MM.1S (cell line): ENCODE measurements around the gene MUC22.

Source experiments
- DNase-seq: peaks from one replicate; pipeline ENCODE4 v3.0.0-alpha.2; 2015
- H2AFZ ChIP-seq: fragments of 300-600 bp; sonication (generic); 2 replicates; pipeline ENCODE4 v1.6.0; 2016; ENCODE audit warnings: antibody characterized with exemption, low read length
- H3F3A ChIP-seq: fragments of 300-600 bp; sonication (generic); 2 replicates; pipeline ENCODE4 v1.6.1; 2016; ENCODE audit warnings: mild to moderate bottlenecking, antibody characterized with exemption, low read length, moderate library complexity, mixed read lengths; ENCODE audit not compliant: insufficient read depth
- H3K27ac ChIP-seq: fragments of 300-600 bp; sonication (generic); 2 replicates; pipeline ENCODE4 v1.5.1; 2016; ENCODE audit warnings: mild to moderate bottlenecking, low read length
- H3K27me3 ChIP-seq: fragments of 300-600 bp; sonication (generic); replicated peaks from 2 replicates; pipeline ENCODE4 v1.6.0; 2016; ENCODE audit warnings: low read length; ENCODE audit not compliant: insufficient read depth
- H3K36me3 ChIP-seq: fragments of 300-600 bp; sonication (generic); replicated peaks from 2 replicates; pipeline ENCODE4 v1.6.1; 2016; ENCODE audit warnings: mild to moderate bottlenecking, low read length, mixed read lengths; ENCODE audit not compliant: insufficient read depth
- H3K4me1 ChIP-seq: fragments of 300-600 bp; sonication (generic); 2 replicates; pipeline ENCODE4 v1.6.1; 2016; ENCODE audit warnings: low read length, mixed read lengths
- H3K4me2 ChIP-seq: fragments of 300-600 bp; sonication (generic); 2 replicates; pipeline ENCODE4 v1.6.0; 2016; ENCODE audit warnings: low read depth, low read length
- H3K4me3 ChIP-seq: fragments of 300-600 bp; sonication (generic); 2 replicates; pipeline ENCODE4 v1.5.1; 2016; ENCODE audit warnings: low read length, mixed read lengths
- H3K79me2 ChIP-seq: fragments of 300-600 bp; sonication (generic); 2 replicates; pipeline ENCODE4 v1.6.1; 2016; ENCODE audit warnings: mixed run types, low read length, mixed read lengths
- H3K9ac ChIP-seq: fragments of 300-600 bp; sonication (generic); 2 replicates; pipeline ENCODE4 v1.6.1; 2016; ENCODE audit warnings: low read length, mixed read lengths
- H3K9me2 ChIP-seq: fragments of 300-600 bp; sonication (generic); replicated peaks from 2 replicates; pipeline ENCODE4 v1.6.1; 2016; ENCODE audit warnings: mild to moderate bottlenecking, low read length, mixed read lengths; ENCODE audit not compliant: insufficient read depth
- H3K9me3 ChIP-seq: fragments of 300-600 bp; sonication (generic); replicated peaks from 2 replicates; pipeline ENCODE4 v1.6.1; 2016; ENCODE audit warnings: mild to moderate bottlenecking, low read length, mixed read lengths; ENCODE audit not compliant: insufficient read depth
- H4K20me1 ChIP-seq: fragments of 300-600 bp; sonication (generic); 2 replicates; pipeline ENCODE4 v1.6.1; 2016; ENCODE audit warnings: mild to moderate bottlenecking, low read length, moderate library complexity, mixed read lengths; ENCODE audit not compliant: insufficient read depth
- EZH2 ChIP-seq: fragments of 300-600 bp; sonication (generic); optimal IDR thresholded peaks from 2 replicates; pipeline ENCODE3; 2017; ENCODE audit warnings: low read depth, mild to moderate bottlenecking, antibody characterized with exemption, low read length, mixed read lengths
- EZH2phosphoT487 ChIP-seq: fragments of 300-600 bp; sonication (generic); IDR thresholded peaks from 2 replicates; pipeline ENCODE4 v1.6.1; 2018; ENCODE audit warnings: antibody characterized with exemption, low read length
- TF ChIP-seq, protein P1 (sequence below): fragments of 300-600 bp; sonication (generic); IDR thresholded peaks from 2 replicates; pipeline ENCODE4 v1.5.1; 2016; ENCODE audit warnings: antibody characterized with exemption, low read length, mixed read lengths

Gene MUC22

DNA sequence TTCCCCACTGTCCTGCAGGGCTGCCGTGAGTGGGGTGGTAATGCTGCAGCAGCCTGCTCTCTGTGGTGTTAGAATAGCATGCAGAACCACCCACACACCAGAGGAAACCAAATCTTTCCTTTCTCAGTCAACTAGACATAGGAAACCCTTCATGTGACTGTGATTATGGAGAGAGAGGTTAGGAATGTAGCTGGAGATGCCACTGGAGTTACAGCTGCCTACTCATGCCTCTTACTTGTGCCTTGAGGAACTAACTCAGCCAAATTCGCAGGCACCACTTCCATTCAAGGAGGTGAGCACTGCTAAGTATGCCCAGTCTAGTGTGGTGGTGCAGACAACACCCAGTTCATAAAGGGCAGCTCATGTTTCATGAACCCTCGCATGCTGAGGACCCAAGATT, 27.4 kb downstream of the MUC22 start:
- Histone ChIP-seq H3K9me3 (no peaks in the 10 kb centered on the region), H3K4me2 (no peak overlapping the region), H4K20me1 (no peaks in the 10 kb centered on the region), H3K79me2 (no peaks in the 10 kb centered on the region), H3K36me3 (no peaks in the 10 kb centered on the region), H3F3A (no peaks in the 10 kb centered on the region), H3K4me3 (no peak overlapping the region), H3K27me3 (0 out of 2 replicates have a peak, but pooled peaks cover 10% of the 10 kb centered on the region), H3K9me2 (no peaks in the 10 kb centered on the region), H3K4me1 (no peaks in the 10 kb centered on the region), H3K9ac (no peak overlapping the region), H3K27ac (no peak overlapping the region), H2AFZ (no peak overlapping the region)
- TF ChIP-seq EZH2phosphoT487: no peak
- no peak for TF ChIP-seq EZH2
- TF ChIP-seq, protein P1, sequence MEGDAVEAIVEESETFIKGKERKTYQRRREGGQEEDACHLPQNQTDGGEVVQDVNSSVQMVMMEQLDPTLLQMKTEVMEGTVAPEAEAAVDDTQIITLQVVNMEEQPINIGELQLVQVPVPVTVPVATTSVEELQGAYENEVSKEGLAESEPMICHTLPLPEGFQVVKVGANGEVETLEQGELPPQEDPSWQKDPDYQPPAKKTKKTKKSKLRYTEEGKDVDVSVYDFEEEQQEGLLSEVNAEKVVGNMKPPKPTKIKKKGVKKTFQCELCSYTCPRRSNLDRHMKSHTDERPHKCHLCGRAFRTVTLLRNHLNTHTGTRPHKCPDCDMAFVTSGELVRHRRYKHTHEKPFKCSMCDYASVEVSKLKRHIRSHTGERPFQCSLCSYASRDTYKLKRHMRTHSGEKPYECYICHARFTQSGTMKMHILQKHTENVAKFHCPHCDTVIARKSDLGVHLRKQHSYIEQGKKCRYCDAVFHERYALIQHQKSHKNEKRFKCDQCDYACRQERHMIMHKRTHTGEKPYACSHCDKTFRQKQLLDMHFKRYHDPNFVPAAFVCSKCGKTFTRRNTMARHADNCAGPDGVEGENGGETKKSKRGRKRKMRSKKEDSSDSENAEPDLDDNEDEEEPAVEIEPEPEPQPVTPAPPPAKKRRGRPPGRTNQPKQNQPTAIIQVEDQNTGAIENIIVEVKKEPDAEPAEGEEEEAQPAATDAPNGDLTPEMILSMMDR: no peak
- DNase-seq: no peak

DNA sequence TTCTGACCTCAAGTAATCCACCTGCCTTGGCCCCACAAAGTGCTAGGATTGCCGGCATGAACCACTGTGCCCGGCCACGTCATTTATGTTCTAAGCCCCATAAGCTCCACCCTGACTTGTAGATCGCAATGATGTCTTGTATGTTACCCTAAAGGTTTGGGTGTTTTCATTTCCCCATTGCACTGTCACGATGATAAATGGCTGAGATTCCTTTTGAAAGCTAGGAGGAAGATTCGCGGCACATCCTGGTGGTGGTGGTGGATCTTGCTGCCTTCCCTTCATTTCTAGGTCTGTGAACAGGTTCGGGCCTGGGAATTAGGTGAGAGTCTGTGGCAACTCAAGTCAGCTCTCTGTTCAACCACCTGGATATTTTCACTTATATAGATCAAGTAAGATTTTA, 28.3 kb downstream of the MUC22 start:
- H3K79me2 ChIP-seq: no peaks in the 10 kb centered on the region
- no peak overlapping the region for H3K4me2 ChIP-seq
- DNase-seq: no peak
- H3K36me3 ChIP-seq: no peaks in the 10 kb centered on the region
- H4K20me1 ChIP-seq: no peaks in the 10 kb centered on the region
- H3K4me1 ChIP-seq: no peaks in the 10 kb centered on the region
- no peaks in the 10 kb centered on the region for H3K9me2 ChIP-seq
- H3K27me3 ChIP-seq: peaks cover 10% of the 10 kb centered on the region; the same call in 1 of the 2 replicates
- no peak overlapping the region for H3K27ac ChIP-seq
- H3K9ac ChIP-seq: no peak overlapping the region
- H3K4me3 ChIP-seq: no peak overlapping the region
- H3F3A ChIP-seq: no peaks in the 10 kb centered on the region
- TF ChIP-seq EZH2 (no peak), EZH2phosphoT487 (no peak)
- TF ChIP-seq, protein P1: no peak
- H2AFZ ChIP-seq: no peak overlapping the region
- no peaks in the 10 kb centered on the region for H3K9me3 ChIP-seq

DNA sequence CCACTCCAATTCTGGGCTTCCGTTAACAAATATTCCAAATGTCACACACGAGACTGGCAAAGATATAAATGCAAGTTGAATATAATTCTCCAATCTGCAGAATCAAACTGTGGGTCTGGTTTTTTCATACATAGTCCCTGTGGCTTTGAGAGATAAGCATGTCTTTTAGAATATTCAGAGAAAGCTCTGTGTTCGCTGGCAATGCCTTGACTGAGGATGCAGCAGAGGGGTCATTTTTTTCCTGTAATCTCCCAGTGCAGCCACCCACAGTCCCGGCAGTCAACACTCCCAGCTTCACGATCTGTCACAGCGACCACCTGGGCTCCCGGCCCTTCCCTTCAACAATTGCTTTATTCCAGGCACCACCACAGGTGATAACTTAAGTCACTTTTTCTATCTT, 30.5 kb downstream of the MUC22 start:
- Histone ChIP-seq H3K4me3 (no peak overlapping the region), H3K9me2 (no peaks in the 10 kb centered on the region), H3K4me2 (no peak overlapping the region), H3K9me3 (no peaks in the 10 kb centered on the region), H3K4me1 (no peaks in the 10 kb centered on the region), H3K36me3 (no peaks in the 10 kb centered on the region), H3K79me2 (no peaks in the 10 kb centered on the region), H3K27ac (no peak overlapping the region), H3F3A (no peaks in the 10 kb centered on the region), H3K27me3 (peaks cover 14% of the 10 kb centered on the region; the same call in 1 of the 2 replicates), H3K9ac (no peak overlapping the region), H4K20me1 (no peaks in the 10 kb centered on the region), H2AFZ (no peak overlapping the region)
- no peak for TF ChIP-seq EZH2
- no peak for TF ChIP-seq EZH2phosphoT487
- TF ChIP-seq, protein P1: no peak
- DNase-seq: no peak
